GM12878 (cell line): ENCODE measurements around the gene GAP43. TPM values are rescaled to one million over a fixed set of nuclear protein-coding genes. Genes with fewer than 3 reads are reported as not detected.

Source experiments
- ATAC-seq: fragments of 200-7000 bp; cut with Tn5 transposase; 3 replicates; pipeline ENCODE4 v1.9.1; 2020; ENCODE audit warnings: mild to moderate bottlenecking, moderate library complexity
- BruUV-seq: library from RNA; stranded (reverse); fragments of 400-500 nt; replicated peaks from 2 replicates; lab custom pipeline; 2021; lab: Mats Ljungman, UMichigan
- CTCF ChIA-PET: fragments of 300-600 bp; sonication (Branson Sonifier 250); formaldehyde crosslinking; extraction: SDS; loops from one replicate; lab custom pipeline; 2021; ENCODE audit warnings: inconsistent platforms; lab: Yijun Ruan, JAX
- POLR2A ChIA-PET: fragments of 350-600 bp; formaldehyde crosslinking; extraction: SDS; loops from one replicate; lab custom pipeline; 2021; ENCODE audit warnings: inconsistent platforms; lab: Charles Lee
- RAD21 ChIA-PET: fragments of 300-600 bp; sonication (Branson Sonifier 250); formaldehyde crosslinking; loops from one replicate; lab custom pipeline; 2023; ENCODE audit warnings: antibody characterized with exemption; ENCODE audit not compliant: unreplicated experiment; lab: Charles Lee
- SMC1A ChIA-PET: fragments of 300-600 bp; sonication (Branson Sonifier 250); formaldehyde crosslinking; loops from one replicate; lab custom pipeline; 2023; ENCODE audit not compliant: unreplicated experiment, uncharacterized antibody; lab: Charles Lee
- DNase-seq: peaks from one replicate; pipeline ENCODE4 v3.0.0-alpha.2; 2011; ENCODE audit warnings: low read depth, low spot score
- FAIRE-seq: peaks from 3 replicates; lab custom pipeline; 2011; peaks lifted over from hg19 to GRCh38; lab: Jason Lieb, UNC
- H2AFZ ChIP-seq: 2 replicates; pipeline ENCODE4 v1.6.0; 2011; ENCODE audit warnings: low read depth, low read length, control low read depth; ENCODE audit not compliant: control insufficient read depth
- H3K27ac ChIP-seq: 2 replicates; pipeline ENCODE4 v1.5.1; 2011; ENCODE audit warnings: control low read depth; ENCODE audit not compliant: control insufficient read depth, insufficient read depth
- H3K27me3 ChIP-seq, 2 experiments: replicated peaks in 1 of 2; 2 replicates each; pipeline versions ENCODE4 v1.6.0 to v1.6.1; 2011; ENCODE audit warnings: low read length in 1 of 2; ENCODE audit not compliant: control insufficient read depth in 2 of 2, insufficient read depth in 2 of 2
- H3K36me3 ChIP-seq, 2 experiments: 2 replicates each; pipeline ENCODE4 v1.5.1; 2011; ENCODE audit warnings: low read length in 1 of 2; ENCODE audit not compliant: control insufficient read depth in 2 of 2, insufficient read depth in 2 of 2
- H3K4me1 ChIP-seq: 2 replicates; pipeline ENCODE4 v1.6.1; 2011; ENCODE audit warnings: mild to moderate bottlenecking, low read length, moderate library complexity, mixed read lengths; ENCODE audit not compliant: control insufficient read depth, insufficient read depth
- H3K4me2 ChIP-seq: 2 replicates; pipeline ENCODE4 v1.6.0; 2011; ENCODE audit warnings: control low read depth; ENCODE audit not compliant: control insufficient read depth, insufficient read depth
- H3K4me3 ChIP-seq: fragments of 200-600 bp; sonication (generic); 2 replicates; pipeline ENCODE4 v1.5.1; 2016
- H3K79me2 ChIP-seq: 2 replicates; pipeline ENCODE4 v1.6.0; 2011; ENCODE audit warnings: low read length; ENCODE audit not compliant: control insufficient read depth, insufficient read depth
- H3K9ac ChIP-seq: 2 replicates; pipeline ENCODE4 v1.8.0; 2011; ENCODE audit warnings: low read length, control low read depth, mixed read lengths; ENCODE audit not compliant: control insufficient read depth, insufficient read depth
- H3K9me3 ChIP-seq: replicated peaks from 3 replicates; pipeline ENCODE4 v1.5.1; 2011; ENCODE audit warnings: mild to moderate bottlenecking, low read length; ENCODE audit not compliant: control insufficient read depth, insufficient read depth
- H4K20me1 ChIP-seq: 2 replicates; pipeline ENCODE4 v1.6.0; 2011; ENCODE audit not compliant: control insufficient read depth, insufficient read depth
- ATF7 ChIP-seq: fragments of 450-650 bp; IDR thresholded peaks from 2 replicates; pipeline ENCODE4 v1.6.1; 2016; ENCODE audit warnings: low read depth, mild to moderate bottlenecking
- BHLHE40 ChIP-seq, 2 experiments: fragments of 450-650 bp in 1 of 2; IDR thresholded peaks; 2 replicates each; pipeline ENCODE4 v1.6.1; 2011 to 2017; ENCODE audit warnings: low read depth in 2 of 2, borderline replicate concordance in 1 of 2, improper control_type of control experiment in 1 of 2, low read length in 1 of 2, mild to moderate bottlenecking in 1 of 2
- BMI1 ChIP-seq: fragments of 450-650 bp; IDR thresholded peaks from 2 replicates; pipeline ENCODE4 v1.6.1; 2016; ENCODE audit warnings: mild to moderate bottlenecking, moderate library complexity, borderline replicate concordance
- E2F4 ChIP-seq: IDR thresholded peaks from 2 replicates; pipeline ENCODE4 v1.6.1; 2012; ENCODE audit warnings: low read depth, low read length, improper control_type of control experiment
- FOXK2 ChIP-seq: fragments of 450-650 bp; IDR thresholded peaks from 2 replicates; pipeline ENCODE4 v1.6.1; 2017; ENCODE audit warnings: mild to moderate bottlenecking, moderate library complexity
- IRF3 ChIP-seq: fragments of 450-650 bp; IDR thresholded peaks from 2 replicates; pipeline ENCODE4 v1.6.1; 2014; ENCODE audit warnings: mild to moderate bottlenecking
- KDM1A ChIP-seq: fragments of 200-600 bp; sonication (generic); IDR thresholded peaks from 2 replicates; pipeline ENCODE4 v1.6.1; 2016; ENCODE audit warnings: borderline replicate concordance
- KLF5 ChIP-seq: fragments of 450-650 bp; IDR thresholded peaks from 2 replicates; pipeline ENCODE4 v1.6.1; 2014; ENCODE audit warnings: mild to moderate bottlenecking; ENCODE audit not compliant: partially characterized antibody
- NFXL1 ChIP-seq: fragments of 450-650 bp; IDR thresholded peaks from 2 replicates; pipeline ENCODE4 v1.6.1; 2017; ENCODE audit warnings: antibody characterized with exemption, mild to moderate bottlenecking, borderline replicate concordance
- PAX5 ChIP-seq: IDR thresholded peaks from 2 replicates; pipeline ENCODE4 v1.6.1; 2011; ENCODE audit warnings: low read depth, low read length, borderline replicate concordance
- PAX8 ChIP-seq: fragments of 450-650 bp; IDR thresholded peaks from 2 replicates; pipeline ENCODE4 v1.6.1; 2017; ENCODE audit warnings: mild to moderate bottlenecking, moderate library complexity
- PML ChIP-seq: IDR thresholded peaks from 2 replicates; pipeline ENCODE4 v1.6.1; 2012; ENCODE audit warnings: low read length, inconsistent platforms
- POLR2AphosphoS5 ChIP-seq: IDR thresholded peaks from 2 replicates; pipeline ENCODE4 v1.6.1; 2011; ENCODE audit warnings: mild to moderate bottlenecking, low read length, inconsistent platforms
- RELA ChIP-seq: fragments of 450-650 bp; IDR thresholded peaks from 2 replicates; pipeline ENCODE4 v1.8.0; 2014; ENCODE audit warnings: borderline replicate concordance; ENCODE audit not compliant: partially characterized antibody
- ZNF24 ChIP-seq: fragments of 450-650 bp; IDR thresholded peaks from 2 replicates; pipeline ENCODE4 v1.6.1; 2017; ENCODE audit warnings: antibody characterized with exemption, mild to moderate bottlenecking
- ZSCAN29 ChIP-seq: fragments of 450-650 bp; IDR thresholded peaks from 2 replicates; pipeline ENCODE4 v1.6.1; 2017; ENCODE audit warnings: mild to moderate bottlenecking, moderate library complexity
- WGBS: methylation state at CpG from one replicate; pipeline ENCODE4 v1.1.6; 2016; ENCODE audit warnings: low lambda C conversion rate; ENCODE audit not compliant: insufficient replicate concordance, insufficient coverage; ENCODE audit errors: missing lambda C conversion rate; 5-methylcytosine and 5-hydroxymethylcytosine counted together
- in situ Hi-C: fragments of 300-500 bp; cut with MboI; formaldehyde crosslinking; loops from 9 replicates; pipeline ENCODE4 v1.14.3; 2018; ENCODE audit warnings: mixed read lengths
- intact Hi-C: fragments of 100-400 bp; cut with micrococcal nuclease; formaldehyde crosslinking; loops from one replicate; pipeline ENCODE4 v1.14.2; 2022; ENCODE audit not compliant: unreplicated experiment
- polyA plus RNA-seq, 11 experiments: library from polyadenylated mRNA; depleted of rRNA in 4 of 11; unstranded in 6 of 11; stranded (reverse) in 5 of 11; fragments of >200 nt; fragmentation: Nextera tagmentation in 4 of 11; fragmentation: Illumina TruSeq in 1 of 11; extraction: Ambion mirVana in 4 of 11; extraction: Trizol in 1 of 11; gene quantifications; 1 replicate in 1 of 11; 2 replicates in 10 of 11; pipeline versions ENCODE4 v1.2.1 to v1.2.3, GENCODE V29; 2011 to 2016; ENCODE audit warnings: inconsistent platforms in 2 of 11, missing spikeins in 2 of 11, low read depth in 1 of 11
- total RNA-seq, 4 experiments: library from RNA; depleted of rRNA in 3 of 4; stranded (reverse); fragments of >200 nt in 3 of 4; fragmentation: Illumina TruSeq in 1 of 4; extraction: Trizol in 1 of 4; gene quantifications; 2 replicates each; pipeline versions ENCODE4 v1.2.1 to v1.2.3, GENCODE V29; 2013 to 2021
- TF ChIP-seq, protein P1 (sequence below): IDR thresholded peaks from 2 replicates; pipeline ENCODE4 v1.6.1; 2012; ENCODE audit warnings: low read length, inconsistent platforms

GAP43 gene
- total and polyA plus RNA-seq, 10 of the 15 experiments (the other 5 are each of a cell fraction or from before 2014, with no cell fraction given): 0.06 to 0.16 TPM; not detected in 8

- TF ChIP-seq, protein P1, sequence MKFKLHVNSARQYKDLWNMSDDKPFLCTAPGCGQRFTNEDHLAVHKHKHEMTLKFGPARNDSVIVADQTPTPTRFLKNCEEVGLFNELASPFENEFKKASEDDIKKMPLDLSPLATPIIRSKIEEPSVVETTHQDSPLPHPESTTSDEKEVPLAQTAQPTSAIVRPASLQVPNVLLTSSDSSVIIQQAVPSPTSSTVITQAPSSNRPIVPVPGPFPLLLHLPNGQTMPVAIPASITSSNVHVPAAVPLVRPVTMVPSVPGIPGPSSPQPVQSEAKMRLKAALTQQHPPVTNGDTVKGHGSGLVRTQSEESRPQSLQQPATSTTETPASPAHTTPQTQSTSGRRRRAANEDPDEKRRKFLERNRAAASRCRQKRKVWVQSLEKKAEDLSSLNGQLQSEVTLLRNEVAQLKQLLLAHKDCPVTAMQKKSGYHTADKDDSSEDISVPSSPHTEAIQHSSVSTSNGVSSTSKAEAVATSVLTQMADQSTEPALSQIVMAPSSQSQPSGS: no peak
- TF ChIP-seq POLR2AphosphoS5 (no peak), RELA (no peak), BHLHE40 (IDR thresholded peaks at IDR 0.05; ENCODE audit: borderline replicate concordance in 1 of 2, low read depth in 2 of 2, low read length in 1 of 2) (no peak), PAX8 (no peak), NFXL1 (no peak), KLF5 (no peak), PML (no peak), PAX5 (no peak), ATF7 (no peak), E2F4 (no peak), BMI1 (no peak), IRF3 (no peak), ZSCAN29 (no peak), FOXK2 (no peak), ZNF24 (no peak), KDM1A (no peak)
- Histone ChIP-seq H3K36me3 (no peaks in the 10 kb centered on the region), H3K9ac (no peak overlapping the region), H3K4me2 (no peak overlapping the region), H3K79me2 (no peaks in the 10 kb centered on the region), H2AFZ (no peak overlapping the region), H3K4me3 (no peak overlapping the region), H3K27me3 (no peaks in the 10 kb centered on the region; a peak in 1 of 4 replicates), H3K4me1 (no peaks in the 10 kb centered on the region; the same call in 1 of the 2 replicates), H3K9me3 (no peaks in the 10 kb centered on the region), H3K27ac (no peak overlapping the region), H4K20me1 (no peaks in the 10 kb centered on the region)
- intact Hi-C loops: loop anchor here (5.0 kb wide), 1 partner anchor 863 kb away; no protein-coding TSS in a partner anchor
- POLR2A ChIA-PET: no interaction called here
- CTCF ChIA-PET: interaction anchor here (1.4 to 4.1 kb wide), 2 partner anchors 472 to 599 kb away, joined by 5 to 19 read pairs; no protein-coding TSS in a partner anchor
- in situ Hi-C loops: loop anchor here (5.0 to 10.0 kb wide), 3 partner anchors 473 to 865 kb away; no protein-coding TSS in a partner anchor
- DNase-seq: no peak
- no peak for ATAC-seq
- SMC1A ChIA-PET: interaction anchor here (1.7 kb wide), 1 partner anchor 471 kb away, joined by 5 read pairs; no protein-coding TSS in a partner anchor
- no peak for FAIRE-seq
- BruUV-seq: no TSS peak
- RAD21 ChIA-PET: no interaction called here
- WGBS: 35% methylated on average over 5 of the region's 5 CpGs
Measured at GRCh38 chr3:115689928-115690327, 66.6 kb downstream of the GAP43 start.
